Bronchial epithelial cell (primary cell): ENCODE data around the gene NPR1. TPM values are rescaled to one million over a fixed set of nuclear protein-coding genes. Genes with fewer than 3 reads are reported as not detected.

Source experiments
- DNase-seq: peaks from one replicate; pipeline ENCODE4 v3.0.0-alpha.2; 2010; ENCODE audit warnings: low read depth
- FAIRE-seq: peaks from 2 replicates; lab custom pipeline; 2011; peaks lifted over from hg19 to GRCh38; lab: Jason Lieb, UNC
- H3K27me3 ChIP-seq: 2 replicates; pipeline ENCODE4 v1.5.1; 2011; ENCODE audit warnings: low read length; ENCODE audit not compliant: control insufficient read depth, insufficient read depth
- H3K36me3 ChIP-seq: 2 replicates; pipeline ENCODE4 v1.5.1; 2011; ENCODE audit warnings: low read length; ENCODE audit not compliant: control insufficient read depth, insufficient read depth
- H3K4me3 ChIP-seq: 2 replicates; pipeline ENCODE4 v1.5.1; 2011; ENCODE audit warnings: mild to moderate bottlenecking, low read depth, low read length, control low read depth
- total RNA-seq: library from RNA; depleted of rRNA; stranded (reverse); fragments of >200 nt; gene quantifications from 2 replicates; pipeline ENCODE4 v1.2.1, GENCODE V29; 2014
- TF ChIP-seq, protein P1 (sequence below): IDR thresholded peaks from 2 replicates; pipeline ENCODE4 v1.5.1; 2011; ENCODE audit warnings: mild to moderate bottlenecking, moderate library complexity, low read length, control low read depth, inconsistent platforms; ENCODE audit not compliant: insufficient read depth, severe bottlenecking

Gene NPR1
- under 0.01 TPM in 1 of 2 replicates, not detected in the other for total RNA-seq

DNA sequence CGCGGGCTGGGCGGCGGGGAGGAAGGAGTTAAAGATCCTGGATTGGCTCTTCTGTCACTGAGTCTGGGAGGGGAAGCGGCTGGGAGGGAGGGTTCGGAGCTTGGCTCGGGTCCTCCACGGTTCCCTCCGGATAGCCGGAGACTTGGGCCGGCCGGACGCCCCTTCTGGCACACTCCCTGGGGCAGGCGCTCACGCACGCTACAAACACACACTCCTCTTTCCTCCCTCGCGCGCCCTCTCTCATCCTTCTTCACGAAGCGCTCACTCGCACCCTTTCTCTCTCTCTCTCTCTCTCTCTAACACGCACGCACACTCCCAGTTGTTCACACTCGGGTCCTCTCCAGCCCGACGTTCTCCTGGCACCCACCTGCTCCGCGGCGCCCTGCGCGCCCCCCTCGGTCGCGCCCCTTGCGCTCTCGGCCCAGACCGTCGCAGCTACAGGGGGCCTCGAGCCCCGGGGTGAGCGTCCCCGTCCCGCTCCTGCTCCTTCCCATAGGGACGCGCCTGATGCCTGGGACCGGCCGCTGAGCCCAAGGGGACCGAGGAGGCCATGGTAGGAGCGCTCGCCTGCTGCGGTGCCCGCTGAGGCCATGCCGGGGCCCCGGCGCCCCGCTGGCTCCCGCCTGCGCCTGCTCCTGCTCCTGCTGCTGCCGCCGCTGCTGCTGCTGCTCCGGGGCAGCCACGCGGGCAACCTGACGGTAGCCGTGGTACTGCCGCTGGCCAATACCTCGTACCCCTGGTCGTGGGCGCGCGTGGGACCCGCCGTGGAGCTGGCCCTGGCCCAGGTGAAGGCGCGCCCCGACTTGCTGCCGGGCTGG lies at the start of gene NPR1:
NPR1 (plus strand) TSS at position 170 of the 818 bp plus-strand sequence; CDS start at position 591, 421 bp downstream.
- peaks cover 27% of the 10 kb centered on the region for H3K27me3 ChIP-seq
- peak within 1 kb of the TSS; percentile 19 for H3K4me3 ChIP-seq
- FAIRE-seq (no peak), DNase-seq (no peak)
- TF ChIP-seq, protein P1, sequence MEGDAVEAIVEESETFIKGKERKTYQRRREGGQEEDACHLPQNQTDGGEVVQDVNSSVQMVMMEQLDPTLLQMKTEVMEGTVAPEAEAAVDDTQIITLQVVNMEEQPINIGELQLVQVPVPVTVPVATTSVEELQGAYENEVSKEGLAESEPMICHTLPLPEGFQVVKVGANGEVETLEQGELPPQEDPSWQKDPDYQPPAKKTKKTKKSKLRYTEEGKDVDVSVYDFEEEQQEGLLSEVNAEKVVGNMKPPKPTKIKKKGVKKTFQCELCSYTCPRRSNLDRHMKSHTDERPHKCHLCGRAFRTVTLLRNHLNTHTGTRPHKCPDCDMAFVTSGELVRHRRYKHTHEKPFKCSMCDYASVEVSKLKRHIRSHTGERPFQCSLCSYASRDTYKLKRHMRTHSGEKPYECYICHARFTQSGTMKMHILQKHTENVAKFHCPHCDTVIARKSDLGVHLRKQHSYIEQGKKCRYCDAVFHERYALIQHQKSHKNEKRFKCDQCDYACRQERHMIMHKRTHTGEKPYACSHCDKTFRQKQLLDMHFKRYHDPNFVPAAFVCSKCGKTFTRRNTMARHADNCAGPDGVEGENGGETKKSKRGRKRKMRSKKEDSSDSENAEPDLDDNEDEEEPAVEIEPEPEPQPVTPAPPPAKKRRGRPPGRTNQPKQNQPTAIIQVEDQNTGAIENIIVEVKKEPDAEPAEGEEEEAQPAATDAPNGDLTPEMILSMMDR: no peak
- H3K36me3 ChIP-seq: no peaks in the 10 kb centered on the region

DNA sequence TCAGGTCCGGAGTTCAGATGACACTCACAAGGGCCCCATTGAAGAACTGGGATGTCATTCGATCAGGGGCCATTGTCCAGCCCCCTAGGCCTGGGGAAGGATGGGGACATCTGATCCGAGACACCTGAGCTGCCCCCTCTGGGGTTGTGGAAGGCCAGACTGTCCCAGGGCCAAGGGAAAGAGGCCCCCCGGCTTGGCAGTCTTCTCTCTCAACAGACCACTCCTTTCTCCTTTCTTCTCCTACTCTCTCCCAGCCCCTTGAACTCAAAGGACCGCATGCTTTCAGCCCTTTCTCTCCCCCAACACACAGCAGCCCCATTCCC lies 49.2 kb upstream of the NPR1 start:
- TF ChIP-seq, protein P1: no peak
- DNase-seq: no peak
- no peak overlapping the region for H3K4me3 ChIP-seq
- no peaks in the 10 kb centered on the region for H3K27me3 ChIP-seq
- H3K36me3 ChIP-seq: peaks cover 2% of the 10 kb centered on the region
- FAIRE-seq: no peak

DNA sequence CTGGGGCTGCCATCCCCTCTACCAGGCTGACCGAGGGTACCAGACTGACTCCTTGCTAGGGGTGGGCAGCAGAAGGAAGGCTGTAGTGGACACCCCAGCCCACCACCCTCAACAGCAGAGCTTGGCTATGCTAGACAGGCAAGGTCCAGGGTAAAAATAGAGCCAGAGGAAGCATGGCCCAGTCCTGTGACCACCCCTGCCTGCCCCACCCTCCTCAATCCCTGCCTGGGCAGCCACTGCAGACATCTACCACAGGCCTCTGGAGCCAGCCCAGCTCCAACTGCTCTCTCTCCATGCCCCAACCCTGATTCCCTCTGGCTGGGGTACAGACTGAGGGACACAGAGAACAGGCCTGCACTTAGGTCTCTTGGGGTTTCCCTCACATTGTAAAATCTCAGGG lies 48.5 kb upstream of the NPR1 start:
- no peak for FAIRE-seq
- Histone ChIP-seq H3K36me3 (peaks cover 2% of the 10 kb centered on the region), H3K27me3 (no peaks in the 10 kb centered on the region), H3K4me3 (no peak overlapping the region)
- no peak for DNase-seq
- TF ChIP-seq, protein P1: no peak

DNA sequence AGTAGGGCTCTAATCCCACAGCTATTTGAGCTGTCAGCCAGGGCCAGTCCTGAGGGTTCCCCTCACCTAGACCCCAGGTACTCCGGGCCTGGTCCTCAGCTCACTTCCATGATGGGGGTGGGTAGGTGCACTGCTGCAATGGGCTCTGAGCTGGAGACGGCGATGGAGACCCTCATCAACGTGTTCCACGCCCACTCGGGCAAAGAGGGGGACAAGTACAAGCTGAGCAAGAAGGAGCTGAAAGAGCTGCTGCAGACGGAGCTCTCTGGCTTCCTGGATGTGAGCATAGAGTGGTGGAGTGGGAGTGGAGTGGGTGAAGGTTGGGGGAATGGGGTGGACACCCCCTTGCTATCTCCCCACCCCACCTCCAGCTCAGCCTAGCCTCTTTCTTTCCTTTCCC lies 48.1 kb upstream of the NPR1 start:
- DNase-seq (no peak), FAIRE-seq (no peak)
- Histone ChIP-seq H3K4me3 (no peak overlapping the region), H3K36me3 (peaks cover 2% of the 10 kb centered on the region), H3K27me3 (no peaks in the 10 kb centered on the region)
- TF ChIP-seq, protein P1: no peak

DNA sequence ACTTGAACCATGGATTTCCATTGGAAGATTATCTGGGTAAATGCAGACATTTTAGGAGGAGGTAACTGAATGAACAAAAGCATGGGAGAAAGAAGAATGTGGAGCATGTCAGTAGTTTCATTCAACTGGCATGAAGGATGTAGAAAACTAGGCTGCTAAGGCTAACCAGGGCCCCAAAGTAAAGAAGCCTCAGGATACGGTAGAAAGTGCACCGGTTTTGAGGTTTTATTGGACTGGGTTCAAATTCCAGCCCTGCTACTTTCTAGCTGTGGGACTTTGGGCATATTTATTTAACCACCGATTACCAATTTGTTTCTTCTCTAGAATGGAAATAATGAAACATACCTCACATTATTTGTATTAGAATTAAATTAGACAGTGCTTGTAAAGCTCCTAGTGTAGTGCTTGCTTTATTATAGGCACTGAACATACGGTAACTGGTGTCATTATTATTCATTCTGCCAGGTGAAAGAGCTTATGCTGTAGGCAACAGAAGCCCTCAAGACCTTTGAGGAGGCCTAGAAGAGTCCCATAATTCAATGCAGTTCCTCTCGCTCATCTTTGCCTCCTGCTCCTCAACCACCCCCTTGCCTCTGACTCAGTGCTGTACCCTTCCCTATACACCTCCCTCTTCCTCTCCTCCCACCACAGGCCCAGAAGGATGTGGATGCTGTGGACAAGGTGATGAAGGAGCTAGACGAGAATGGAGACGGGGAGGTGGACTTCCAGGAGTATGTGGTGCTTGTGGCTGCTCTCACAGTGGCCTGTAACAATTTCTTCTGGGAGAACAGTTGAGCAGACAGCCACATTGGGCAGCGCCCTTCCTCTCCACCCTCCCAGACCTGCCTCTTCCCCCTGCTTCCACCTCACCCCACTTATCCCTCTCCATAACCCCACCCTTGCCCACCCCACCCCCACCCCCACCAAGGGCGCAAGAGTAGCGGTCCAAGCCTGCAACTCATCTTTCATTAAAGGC lies 47.2 kb upstream of the NPR1 start:
- Histone ChIP-seq H3K36me3 (peaks cover 3% of the 10 kb centered on the region), H3K4me3 (no peak overlapping the region), H3K27me3 (no peaks in the 10 kb centered on the region)
- FAIRE-seq (no peak), DNase-seq (peak; percentile 25)
- TF ChIP-seq, protein P1: no peak
